Smooth muscle cell (in vitro differentiated cells): ENCODE data around the gene SLC8A1. TPM values are rescaled to one million over a fixed set of nuclear protein-coding genes. Genes with fewer than 3 reads are reported as not detected.

Source experiments
- DNase-seq: peaks from one replicate; lab custom pipeline; 2025; ENCODE audit not compliant: unreplicated experiment; lab: John Stamatoyannopoulos, UW
- H2AFZ ChIP-seq: fragments of 200-600 bp; sonication (generic); 2 replicates; pipeline ENCODE4 v1.6.0; 2016; ENCODE audit warnings: antibody characterized with exemption, low read depth, mild to moderate bottlenecking
- H3F3A ChIP-seq: fragments of 200-600 bp; sonication (generic); 2 replicates; pipeline ENCODE4 v1.6.0; 2017; ENCODE audit warnings: antibody characterized with exemption, low read depth
- H3K27ac ChIP-seq: fragments of 200-600 bp; sonication (generic); 2 replicates; pipeline ENCODE4 v1.5.1; 2016; ENCODE audit warnings: low read depth, mild to moderate bottlenecking
- H3K27me3 ChIP-seq: fragments of 200-600 bp; sonication (generic); 2 replicates; pipeline ENCODE4 v1.6.1; 2016; ENCODE audit warnings: low read depth, mild to moderate bottlenecking
- H3K36me3 ChIP-seq: fragments of 200-600 bp; sonication (generic); 2 replicates; pipeline ENCODE4 v1.5.1; 2016; ENCODE audit warnings: low read depth
- H3K4me1 ChIP-seq: fragments of 200-600 bp; sonication (generic); 2 replicates; pipeline ENCODE4 v1.5.1; 2016; ENCODE audit warnings: low read depth
- H3K4me2 ChIP-seq: fragments of 200-600 bp; sonication (generic); 2 replicates; pipeline ENCODE4 v1.6.0; 2016; ENCODE audit warnings: mild to moderate bottlenecking
- H3K4me3 ChIP-seq: fragments of 200-600 bp; sonication (generic); 2 replicates; pipeline ENCODE4 v1.5.1; 2016; ENCODE audit warnings: mild to moderate bottlenecking
- H3K79me2 ChIP-seq: fragments of 200-600 bp; sonication (generic); 2 replicates; pipeline ENCODE4 v1.6.0; 2016; ENCODE audit warnings: low read depth, mild to moderate bottlenecking
- H3K9ac ChIP-seq: fragments of 200-600 bp; sonication (generic); 2 replicates; pipeline ENCODE4 v1.6.0; 2016; ENCODE audit warnings: low read depth
- H3K9me3 ChIP-seq: fragments of 200-600 bp; sonication (generic); replicated peaks from 2 replicates; pipeline ENCODE4 v1.5.1; 2016; ENCODE audit warnings: low read depth
- H4K20me1 ChIP-seq: fragments of 200-600 bp; sonication (generic); 2 replicates; pipeline ENCODE4 v1.6.0; 2016; ENCODE audit warnings: low read depth
- WGBS: methylation state at CpG from one replicate; pipeline ENCODE4 v1.1.7; 2016; ENCODE audit warnings: low lambda C conversion rate; 5-methylcytosine and 5-hydroxymethylcytosine counted together
- polyA plus RNA-seq: library from polyadenylated mRNA; unstranded; fragments of >200 nt; fragmentation: Nextera tagmentation; extraction: Ambion mirVana; gene quantifications from 2 replicates; pipeline ENCODE4 v1.2.1, GENCODE V29; 2016
- total RNA-seq: library from RNA; depleted of rRNA; stranded (reverse); fragments of >200 nt; gene quantifications from 2 replicates; pipeline ENCODE4 v1.2.3, GENCODE V29; 2014
- TF ChIP-seq, protein P1 (sequence below): fragments of 200-600 bp; sonication (generic); IDR thresholded peaks from 2 replicates; pipeline ENCODE4 v1.5.1; 2017; ENCODE audit warnings: borderline replicate concordance, mild to moderate bottlenecking, antibody characterized with exemption; ENCODE audit not compliant: insufficient read depth, poor library complexity, severe bottlenecking

The SLC8A1 gene
- total and polyA plus RNA-seq, 2 experiments from 2014 or later: 1.1 to 5.3 TPM

- no peaks in the 10 kb centered on the region for H3K27me3 ChIP-seq
- no peak overlapping the region for H2AFZ ChIP-seq
- no peak for DNase-seq
- no peak overlapping the region for H3K27ac ChIP-seq
- no peak overlapping the region for H3K4me2 ChIP-seq
- no peaks in the 10 kb centered on the region for H3K79me2 ChIP-seq
- no peak overlapping the region for H3K4me3 ChIP-seq
- no peaks in the 10 kb centered on the region for H4K20me1 ChIP-seq
- peaks cover 28% of the 10 kb centered on the region for H3K4me1 ChIP-seq
- H3K9me3 ChIP-seq: no peaks in the 10 kb centered on the region
- 81% methylated on average over 2 of the region's 2 CpGs for whole genome bisulfite sequencing
- H3F3A ChIP-seq: no peaks in the 10 kb centered on the region
- no peaks in the 10 kb centered on the region for H3K36me3 ChIP-seq
- TF ChIP-seq, protein P1, sequence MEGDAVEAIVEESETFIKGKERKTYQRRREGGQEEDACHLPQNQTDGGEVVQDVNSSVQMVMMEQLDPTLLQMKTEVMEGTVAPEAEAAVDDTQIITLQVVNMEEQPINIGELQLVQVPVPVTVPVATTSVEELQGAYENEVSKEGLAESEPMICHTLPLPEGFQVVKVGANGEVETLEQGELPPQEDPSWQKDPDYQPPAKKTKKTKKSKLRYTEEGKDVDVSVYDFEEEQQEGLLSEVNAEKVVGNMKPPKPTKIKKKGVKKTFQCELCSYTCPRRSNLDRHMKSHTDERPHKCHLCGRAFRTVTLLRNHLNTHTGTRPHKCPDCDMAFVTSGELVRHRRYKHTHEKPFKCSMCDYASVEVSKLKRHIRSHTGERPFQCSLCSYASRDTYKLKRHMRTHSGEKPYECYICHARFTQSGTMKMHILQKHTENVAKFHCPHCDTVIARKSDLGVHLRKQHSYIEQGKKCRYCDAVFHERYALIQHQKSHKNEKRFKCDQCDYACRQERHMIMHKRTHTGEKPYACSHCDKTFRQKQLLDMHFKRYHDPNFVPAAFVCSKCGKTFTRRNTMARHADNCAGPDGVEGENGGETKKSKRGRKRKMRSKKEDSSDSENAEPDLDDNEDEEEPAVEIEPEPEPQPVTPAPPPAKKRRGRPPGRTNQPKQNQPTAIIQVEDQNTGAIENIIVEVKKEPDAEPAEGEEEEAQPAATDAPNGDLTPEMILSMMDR: no peak
- no peak overlapping the region for H3K9ac ChIP-seq
Measured at GRCh38 chr2:40106061-40106460, 345.8 kb downstream of the SLC8A1 start.

DNA sequence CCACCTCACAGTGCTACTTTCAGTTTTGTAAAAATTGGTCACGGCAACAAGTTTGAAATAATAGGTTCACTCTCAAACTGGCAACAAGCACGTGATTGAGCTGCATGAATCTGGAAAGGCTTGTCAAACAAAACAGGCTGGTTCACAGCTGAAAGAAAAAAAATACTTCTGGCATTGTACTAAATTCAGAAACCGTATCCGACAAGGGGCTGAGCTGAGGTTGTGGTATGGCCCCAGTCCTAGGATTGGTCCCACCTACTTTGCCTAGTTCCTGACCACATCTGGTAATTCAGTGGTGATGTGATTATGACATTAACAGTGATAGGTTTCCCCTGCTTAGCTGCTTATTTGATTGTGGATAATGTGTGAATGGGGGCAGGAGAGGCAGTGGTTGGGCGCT is 346.3 kb downstream of the SLC8A1 start:
- Histone ChIP-seq H3K27me3 (no peaks in the 10 kb centered on the region), H3K9ac (no peak overlapping the region), H3K4me2 (no peak overlapping the region), H3K4me3 (no peak overlapping the region), H2AFZ (no peak overlapping the region), H3K36me3 (no peaks in the 10 kb centered on the region), H3K9me3 (no peaks in the 10 kb centered on the region), H3F3A (no peaks in the 10 kb centered on the region), H3K79me2 (no peaks in the 10 kb centered on the region), H3K27ac (no peak overlapping the region), H4K20me1 (no peaks in the 10 kb centered on the region), H3K4me1 (peaks cover 33% of the 10 kb centered on the region)
- 81% methylated on average over 5 of the region's 5 CpGs for WGBS
- no peak for DNase-seq
- TF ChIP-seq, protein P1: no peak

DNA sequence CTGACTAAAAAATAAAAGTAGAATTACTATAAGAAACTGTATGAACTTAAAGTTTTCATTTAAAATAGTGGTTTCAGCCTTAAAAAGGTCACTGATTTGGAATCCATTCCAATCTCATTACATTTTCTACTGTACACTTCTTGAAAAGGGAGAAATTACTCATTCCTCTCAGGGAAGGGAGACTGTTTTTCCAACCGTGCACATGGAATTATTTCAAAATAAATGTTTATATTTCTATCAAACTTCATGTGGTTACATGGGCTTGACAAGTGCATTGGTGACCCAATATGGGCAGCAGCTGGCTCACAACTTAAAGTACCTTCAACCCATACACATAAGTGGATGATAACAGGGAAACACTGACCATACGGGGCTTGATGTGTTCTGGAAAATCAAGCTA is 348.3 kb downstream of the SLC8A1 start:
- peak overlapping the region; percentile 72 for H3K4me2 ChIP-seq
- H2AFZ ChIP-seq: no peak overlapping the region
- no peak overlapping the region for H3K4me3 ChIP-seq
- peaks cover 39% of the 10 kb centered on the region for H3K4me1 ChIP-seq
- 31% methylated on average over 2 of the region's 2 CpGs for WGBS
- H3F3A ChIP-seq: no peaks in the 10 kb centered on the region
- no peaks in the 10 kb centered on the region for H4K20me1 ChIP-seq
- H3K27ac ChIP-seq: peak overlapping the region; percentile 93
- H3K27me3 ChIP-seq: no peaks in the 10 kb centered on the region
- TF ChIP-seq, protein P1: no peak
- DNase-seq: no peak
- no peaks in the 10 kb centered on the region for H3K36me3 ChIP-seq
- H3K79me2 ChIP-seq: no peaks in the 10 kb centered on the region
- H3K9ac ChIP-seq: peak overlapping the region; percentile 49
- H3K9me3 ChIP-seq: no peaks in the 10 kb centered on the region

DNA sequence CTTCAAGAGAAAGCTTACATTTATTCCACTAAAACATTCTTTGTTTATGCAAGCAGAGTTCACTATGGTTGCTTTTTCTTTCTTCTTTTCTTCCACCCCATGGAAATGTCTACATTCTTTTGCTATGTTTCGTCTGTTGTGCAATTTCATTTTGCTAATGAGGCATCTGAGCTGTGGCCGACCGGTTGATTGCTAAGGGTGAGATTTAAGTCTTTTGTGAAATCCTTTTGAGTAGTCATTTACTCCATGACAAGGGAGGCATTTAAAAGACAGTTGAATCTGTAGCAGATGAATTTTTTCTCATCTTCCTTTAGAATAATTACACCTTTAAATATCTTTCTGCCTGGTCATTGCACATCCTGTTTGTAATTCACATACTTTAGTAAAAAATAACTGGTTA is 348.7 kb downstream of the SLC8A1 start:
- Histone ChIP-seq H3K79me2 (no peaks in the 10 kb centered on the region), H2AFZ (no peak overlapping the region), H3K4me2 (peak overlapping the region; percentile 72), H3K9ac (peak overlapping the region; percentile 49), H3F3A (no peaks in the 10 kb centered on the region), H4K20me1 (no peaks in the 10 kb centered on the region), H3K4me3 (no peak overlapping the region), H3K27me3 (no peaks in the 10 kb centered on the region), H3K4me1 (peaks cover 40% of the 10 kb centered on the region), H3K9me3 (no peaks in the 10 kb centered on the region), H3K36me3 (no peaks in the 10 kb centered on the region), H3K27ac (peak overlapping the region; percentile 93)
- TF ChIP-seq, protein P1: no peak
- DNase-seq: no peak
- 4% methylated on average over 3 of the region's 3 CpGs for WGBS
